Erythroblast (primary cell): ENCODE results near the gene ZNF618.

Experiments used
- GATA1 ChIP-seq: IDR thresholded peaks from 2 replicates; pipeline ENCODE4 v1.6.1; 2011; ENCODE audit warnings: low read depth, mild to moderate bottlenecking, control low read depth, low read length, moderate library complexity
- POLR2A ChIP-seq: IDR thresholded peaks from 2 replicates; pipeline ENCODE4 v1.6.1; 2011; ENCODE audit warnings: mild to moderate bottlenecking, low read length

GRCh38 chr9:114008667-114009410, 132.7 kb downstream of the ZNF618 start:
- TF ChIP-seq POLR2A (no peak), GATA1 (no peak)
